CD14-positive monocyte (primary cell): ENCODE measurements around the gene LY86. TPM values are rescaled to one million over a fixed set of nuclear protein-coding genes. Genes with fewer than 3 reads are reported as not detected.
A peak's percentile ranks its signal among the peaks of the same experiment; 100 is the strongest.

Experiments
- DNase-seq, 3 donors: peaks; one replicate each; pipeline ENCODE4 v3.0.0-alpha.2; 2011 to 2022
- H2AFZ ChIP-seq: 2 replicates; pipeline ENCODE4 v1.6.0; 2012; ENCODE audit warnings: mild to moderate bottlenecking, low read depth, low read length, inconsistent platforms; ENCODE audit not compliant: insufficient read depth, poor library complexity, severe bottlenecking
- H3K27ac ChIP-seq, 2 donors: 1 replicate in 1 of 2; 2 replicates in 1 of 2; pipeline ENCODE4 v1.5.1; 2012 to 2013; ENCODE audit warnings: low read length in 2 of 2, control low read depth in 1 of 2, inconsistent platforms in 1 of 2, low read depth in 1 of 2, mild to moderate bottlenecking in 1 of 2
- H3K27me3 ChIP-seq, 2 donors: one replicate each; pipeline versions ENCODE4 v1.6.0 to v1.6.1; 2011 to 2013; ENCODE audit warnings: low read length in 2 of 2; ENCODE audit not compliant: control insufficient read depth in 2 of 2, insufficient read depth in 2 of 2
- H3K36me3 ChIP-seq, 2 donors: replicated peaks in 1 of 2; 1 replicate in 1 of 2; 2 replicates in 1 of 2; pipeline versions ENCODE4 v1.5.1 to v1.6.1; 2012 to 2013; ENCODE audit warnings: low read length in 2 of 2, control low read depth in 1 of 2, inconsistent platforms in 1 of 2, mild to moderate bottlenecking in 1 of 2; ENCODE audit not compliant: insufficient read depth in 2 of 2, control insufficient read depth in 1 of 2
- H3K4me1 ChIP-seq, 2 donors: 1 replicate in 1 of 2; 2 replicates in 1 of 2; pipeline versions ENCODE4 v1.5.1 to v1.6.1; 2012 to 2013; ENCODE audit warnings: low read length in 2 of 2, control low read depth in 1 of 2, inconsistent platforms in 1 of 2, mild to moderate bottlenecking in 1 of 2, moderate library complexity in 1 of 2; ENCODE audit not compliant: insufficient read depth in 2 of 2, control insufficient read depth in 1 of 2
- H3K4me2 ChIP-seq: replicated peaks from 2 replicates; pipeline ENCODE3; 2012; ENCODE audit warnings: low read length, moderate library complexity, mild to moderate bottlenecking; ENCODE audit not compliant: poor library complexity, severe bottlenecking; ENCODE audit errors: extremely low read depth
- H3K4me3 ChIP-seq, 3 experiments: fragments of 200-600 bp in 1 of 3; sonication (generic) in 1 of 3; replicated peaks in 1 of 3; 1 replicate in 2 of 3; 2 replicates in 1 of 3; pipeline ENCODE4 v1.5.1; 2011 to 2013; ENCODE audit warnings: low read length in 3 of 3, mild to moderate bottlenecking in 3 of 3, control low read depth in 2 of 3, low read depth in 2 of 3, inconsistent platforms in 1 of 3, moderate library complexity in 1 of 3
- H3K79me2 ChIP-seq: 2 replicates; pipeline ENCODE4 v1.6.0; 2012; ENCODE audit warnings: mild to moderate bottlenecking, control low read depth, inconsistent platforms, low read length, moderate library complexity; ENCODE audit not compliant: insufficient read depth
- H3K9ac ChIP-seq: 2 replicates; pipeline ENCODE4 v1.6.0; 2017; ENCODE audit warnings: low read length, mild to moderate bottlenecking; ENCODE audit not compliant: insufficient read depth, poor library complexity, severe bottlenecking
- H3K9me3 ChIP-seq, 2 donors: replicated peaks in 1 of 2; 1 replicate in 1 of 2; 2 replicates in 1 of 2; pipeline versions ENCODE4 v1.5.1 to v1.6.1; 2012 to 2013; ENCODE audit warnings: low read length in 2 of 2, control low read depth in 1 of 2; ENCODE audit not compliant: control insufficient read depth in 1 of 2, insufficient read depth in 1 of 2
- H4K20me1 ChIP-seq: 2 replicates; pipeline ENCODE4 v1.6.0; 2012; ENCODE audit warnings: mild to moderate bottlenecking, low read length, control low read depth, moderate library complexity; ENCODE audit not compliant: insufficient read depth
- H3K27ac Mint-ChIP-seq, 7 donors: one replicate each; pipeline ENCODE4 v1.8.0; 2020; ENCODE audit warnings: mild to moderate bottlenecking in 7 of 7, mixed read lengths in 7 of 7, moderate library complexity in 6 of 7, inconsistent platforms in 2 of 7
- H3K27me3 Mint-ChIP-seq, 3 donors: one replicate each; pipeline ENCODE4 v1.8.0; 2021 to 2022; ENCODE audit warnings: low read depth in 3 of 3, mild to moderate bottlenecking in 3 of 3, mixed read lengths in 3 of 3, moderate library complexity in 3 of 3, inconsistent platforms in 1 of 3
- H3K36me3 Mint-ChIP-seq, 2 donors: one replicate each; pipeline ENCODE4 v1.8.0; 2020; ENCODE audit warnings: mixed read lengths in 2 of 2, inconsistent platforms in 1 of 2, mild to moderate bottlenecking in 1 of 2
- H3K4me1 Mint-ChIP-seq: one replicate; pipeline ENCODE4 v1.8.0; 2020; ENCODE audit warnings: mild to moderate bottlenecking, mixed read lengths
- H3K4me3 Mint-ChIP-seq, 2 donors: one replicate each; pipeline ENCODE4 v1.8.0; 2020; ENCODE audit warnings: mild to moderate bottlenecking in 2 of 2, mixed read lengths in 2 of 2, moderate library complexity in 1 of 2
- H3K9me3 Mint-ChIP-seq, 7 donors: one replicate each; pipeline ENCODE4 v1.8.0; 2020 to 2022; ENCODE audit warnings: mixed read lengths in 7 of 7, mild to moderate bottlenecking in 6 of 7, moderate library complexity in 6 of 7, inconsistent platforms in 2 of 7
- WGBS: methylation state at CpG from one replicate; pipeline ENCODE4 v1.1.5; 2013; ENCODE audit warnings: missing lambda C conversion rate; ENCODE audit not compliant: insufficient coverage; 5-methylcytosine and 5-hydroxymethylcytosine counted together
- intact Hi-C, 2 donors: fragments of 100-400 bp; cut with micrococcal nuclease; formaldehyde crosslinking; loops; one replicate each; pipeline versions ENCODE4 v1.15.0 to v1.15.1; 2023
- polyA plus RNA-seq, 3 donors: library from polyadenylated mRNA; depleted of rRNA in 1 of 3; unstranded in 2 of 3; stranded (reverse) in 1 of 3; fragments of 300-500 nt in 2 of 3; fragments of >200 nt in 1 of 3; fragmentation: Illumina TruSeq in 2 of 3; gene quantifications; 1 replicate in 2 of 3; 2 replicates in 1 of 3; pipeline ENCODE4 v1.2.3, GENCODE V29; 2012 to 2021
- TF ChIP-seq, protein P1 (sequence below): fragments of 200-600 bp; IDR thresholded peaks from one replicate; pipeline ENCODE4 v1.8.0; 2022; ENCODE audit warnings: antibody characterized with exemption, mild to moderate bottlenecking

Gene LY86
- polyA plus RNA-seq, 3 donors: 166 to 609 (median 454) TPM

DNA sequence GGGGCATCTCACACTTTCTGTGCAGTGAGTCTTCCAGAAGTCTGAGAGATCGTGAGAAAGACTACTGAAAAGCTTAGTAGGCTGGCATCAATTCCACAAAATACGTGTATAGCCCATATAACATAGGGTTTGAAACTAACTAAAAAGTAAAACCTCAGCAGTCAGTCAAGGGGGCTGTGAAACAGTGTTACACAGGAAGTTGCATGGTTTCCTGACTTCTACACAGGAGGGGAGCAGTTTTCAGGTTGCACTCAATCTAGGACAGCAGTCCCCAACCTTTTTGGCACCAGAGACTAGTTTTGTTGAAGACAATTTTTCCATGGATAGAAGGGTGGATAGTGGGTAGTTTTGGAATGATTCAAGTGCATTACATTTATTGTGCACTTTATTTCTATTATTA lies 4.7 kb upstream of the LY86 start:
- Histone ChIP-seq H4K20me1 (no peaks in the 10 kb centered on the region), H3K9ac (no peak overlapping the region), H3K36me3 (no peaks in the 10 kb centered on the region), H3K79me2 (peaks cover 19% of the 10 kb centered on the region), H3K4me1 (peaks cover 33 to 38% of the 10 kb centered on the region in 2 donors), H3K9me3 (peaks cover 0 to 9% of the 10 kb centered on the region in 2 donors), H3K27me3 (no peaks in the 10 kb centered on the region), H3K4me3 (no peak overlapping the region), H2AFZ (no peak overlapping the region), H3K4me2 (no peak overlapping the region), H3K27ac (no peak overlapping the region)
- TF ChIP-seq, protein P1, sequence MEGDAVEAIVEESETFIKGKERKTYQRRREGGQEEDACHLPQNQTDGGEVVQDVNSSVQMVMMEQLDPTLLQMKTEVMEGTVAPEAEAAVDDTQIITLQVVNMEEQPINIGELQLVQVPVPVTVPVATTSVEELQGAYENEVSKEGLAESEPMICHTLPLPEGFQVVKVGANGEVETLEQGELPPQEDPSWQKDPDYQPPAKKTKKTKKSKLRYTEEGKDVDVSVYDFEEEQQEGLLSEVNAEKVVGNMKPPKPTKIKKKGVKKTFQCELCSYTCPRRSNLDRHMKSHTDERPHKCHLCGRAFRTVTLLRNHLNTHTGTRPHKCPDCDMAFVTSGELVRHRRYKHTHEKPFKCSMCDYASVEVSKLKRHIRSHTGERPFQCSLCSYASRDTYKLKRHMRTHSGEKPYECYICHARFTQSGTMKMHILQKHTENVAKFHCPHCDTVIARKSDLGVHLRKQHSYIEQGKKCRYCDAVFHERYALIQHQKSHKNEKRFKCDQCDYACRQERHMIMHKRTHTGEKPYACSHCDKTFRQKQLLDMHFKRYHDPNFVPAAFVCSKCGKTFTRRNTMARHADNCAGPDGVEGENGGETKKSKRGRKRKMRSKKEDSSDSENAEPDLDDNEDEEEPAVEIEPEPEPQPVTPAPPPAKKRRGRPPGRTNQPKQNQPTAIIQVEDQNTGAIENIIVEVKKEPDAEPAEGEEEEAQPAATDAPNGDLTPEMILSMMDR: no peak
- Mint-ChIP-seq H3K36me3 (no peaks in the 10 kb centered on the region), H3K4me1 (peaks cover 45% of the 10 kb centered on the region), H3K9me3 (peaks cover 2 to 8% (median 4%) of the 10 kb centered on the region in 7 donors), H3K27ac (no peak overlapping the region), H3K27me3 (no peaks in the 10 kb centered on the region), H3K4me3 (no peak overlapping the region)
- no peak for DNase-seq
- WGBS: no CpG with 5 or more reads among the region's 2 CpGs
- intact Hi-C loops: loop anchor here in 1 of 2 donors (10.0 kb wide), 1 partner anchor 1501 kb away; no protein-coding TSS in a partner anchor

DNA sequence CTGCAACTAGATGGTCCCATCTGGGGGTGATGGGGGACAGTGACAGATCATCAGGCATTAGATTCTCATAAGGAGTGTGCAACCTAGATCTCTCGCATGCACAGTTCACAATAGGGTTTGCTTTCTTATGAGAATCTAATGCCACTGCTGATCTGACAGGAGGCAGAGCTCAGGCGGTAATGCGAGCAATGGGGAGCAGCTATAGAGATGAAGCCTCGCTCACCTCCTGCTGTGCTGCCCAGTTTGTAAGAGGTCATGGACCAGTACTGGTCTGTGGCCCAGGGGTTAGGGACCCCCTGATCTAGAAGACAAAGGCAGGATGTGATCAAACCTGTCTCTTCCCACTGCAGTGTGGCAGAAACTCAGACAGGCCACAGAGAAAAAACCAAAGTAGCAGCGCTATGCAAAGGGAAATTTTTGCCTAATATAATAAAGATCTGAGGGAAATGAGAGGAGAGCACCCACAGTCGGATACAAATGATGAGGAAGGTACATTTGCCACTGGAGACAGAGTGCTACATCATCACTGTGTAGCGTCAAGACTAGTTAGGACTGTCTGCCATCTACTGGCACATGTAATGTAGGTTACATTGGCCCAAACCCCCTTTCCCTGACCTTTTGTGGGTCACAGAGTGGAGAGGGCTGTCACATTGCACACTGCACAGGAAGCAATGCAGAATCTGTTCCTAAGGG lies 4.1 kb upstream of the LY86 start:
- Histone ChIP-seq H3K4me2 (no peak overlapping the region), H3K9ac (no peak overlapping the region), H3K4me1 (peaks cover 34 to 38% of the 10 kb centered on the region in 2 donors), H3K4me3 (no peak overlapping the region), H3K27me3 (no peaks in the 10 kb centered on the region), H4K20me1 (no peaks in the 10 kb centered on the region), H3K79me2 (peaks cover 25% of the 10 kb centered on the region), H3K9me3 (peaks cover 0 to 9% of the 10 kb centered on the region in 2 donors), H3K27ac (no peak overlapping the region), H3K36me3 (no peaks in the 10 kb centered on the region), H2AFZ (no peak overlapping the region)
- intact Hi-C loops: loop anchor here in 1 of 2 donors (10.0 kb wide), 1 partner anchor 1500 kb away; no protein-coding TSS in a partner anchor
- H3K9me3 Mint-ChIP-seq: peaks cover 2 to 8% (median 4%) of the 10 kb centered on the region in 7 donors
- H3K27me3 Mint-ChIP-seq: no peaks in the 10 kb centered on the region
- no peak overlapping the region for H3K27ac Mint-ChIP-seq
- H3K4me3 Mint-ChIP-seq: no peak overlapping the region
- no peaks in the 10 kb centered on the region for H3K36me3 Mint-ChIP-seq
- WGBS: 82% methylated on average over 7 of the region's 7 CpGs
- DNase-seq: peak in 1 of 3 donors; percentile 22
- H3K4me1 Mint-ChIP-seq: peaks cover 45% of the 10 kb centered on the region
- TF ChIP-seq, protein P1: peak; percentile 17
